Right lobe of liver (tissue), 4 donors: ENCODE measurements around the gene ZBTB22.

ENCODE experiments used
- POLR2A ChIP-seq: fragments of 450-650 bp; IDR thresholded peaks from one replicate; pipeline ENCODE4 v1.6.1; 2017; ENCODE audit warnings: antibody characterized with exemption, mild to moderate bottlenecking
- TF ChIP-seq, protein P1 (sequence below), 4 donors: fragments of 200-600 bp in 3 of 4; fragments of 450-650 bp in 1 of 4; IDR thresholded peaks; one replicate each; pipeline versions ENCODE4 v1.5.1 to v1.8.0; 2016 to 2022; ENCODE audit warnings: antibody characterized with exemption in 4 of 4, mild to moderate bottlenecking in 2 of 4
- donor health status: DM: no; HTN: no; CAD: no.
- donor health status: DM: no; HTN: no; CAD: no.
- donor health status: DM: no; HTN: yes; CAD: no.

GRCh38 chr6:33317419-33317668 is 200 bp downstream of the ZBTB22 start:
- TF ChIP-seq, protein P1, sequence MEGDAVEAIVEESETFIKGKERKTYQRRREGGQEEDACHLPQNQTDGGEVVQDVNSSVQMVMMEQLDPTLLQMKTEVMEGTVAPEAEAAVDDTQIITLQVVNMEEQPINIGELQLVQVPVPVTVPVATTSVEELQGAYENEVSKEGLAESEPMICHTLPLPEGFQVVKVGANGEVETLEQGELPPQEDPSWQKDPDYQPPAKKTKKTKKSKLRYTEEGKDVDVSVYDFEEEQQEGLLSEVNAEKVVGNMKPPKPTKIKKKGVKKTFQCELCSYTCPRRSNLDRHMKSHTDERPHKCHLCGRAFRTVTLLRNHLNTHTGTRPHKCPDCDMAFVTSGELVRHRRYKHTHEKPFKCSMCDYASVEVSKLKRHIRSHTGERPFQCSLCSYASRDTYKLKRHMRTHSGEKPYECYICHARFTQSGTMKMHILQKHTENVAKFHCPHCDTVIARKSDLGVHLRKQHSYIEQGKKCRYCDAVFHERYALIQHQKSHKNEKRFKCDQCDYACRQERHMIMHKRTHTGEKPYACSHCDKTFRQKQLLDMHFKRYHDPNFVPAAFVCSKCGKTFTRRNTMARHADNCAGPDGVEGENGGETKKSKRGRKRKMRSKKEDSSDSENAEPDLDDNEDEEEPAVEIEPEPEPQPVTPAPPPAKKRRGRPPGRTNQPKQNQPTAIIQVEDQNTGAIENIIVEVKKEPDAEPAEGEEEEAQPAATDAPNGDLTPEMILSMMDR (IDR thresholded peaks at IDR 0.05) = no peak
- no peak for TF ChIP-seq POLR2A
